Osteoblast (primary cell): ENCODE data around the gene HERPUD2. TPM values are rescaled to one million over a fixed set of nuclear protein-coding genes. Genes with fewer than 3 reads are reported as not detected.

ENCODE experiments used
- DNase-seq: peaks from one replicate; pipeline ENCODE4 v3.0.0; 2011; ENCODE audit warnings: low spot score, mixed read lengths; ENCODE audit not compliant: insufficient read length; ENCODE audit errors: missing footprints
- H2AFZ ChIP-seq: 2 replicates; pipeline ENCODE4 v1.6.0; 2011; ENCODE audit warnings: mild to moderate bottlenecking, low read length
- H3K27ac ChIP-seq: 2 replicates; pipeline ENCODE4 v1.5.1; 2011; ENCODE audit warnings: mild to moderate bottlenecking, low read depth, low read length, moderate library complexity
- H3K27me3 ChIP-seq: 2 replicates; pipeline ENCODE4 v1.6.0; 2012; ENCODE audit warnings: mild to moderate bottlenecking, control low read depth, inconsistent platforms, low read length, moderate library complexity; ENCODE audit not compliant: insufficient read depth
- H3K36me3 ChIP-seq: 2 replicates; pipeline ENCODE4 v1.5.1; 2011; ENCODE audit warnings: mild to moderate bottlenecking, low read length, control low read depth, moderate library complexity; ENCODE audit not compliant: insufficient read depth
- H3K4me1 ChIP-seq: 2 replicates; pipeline ENCODE4 v1.5.1; 2011; ENCODE audit warnings: mild to moderate bottlenecking, low read length, control low read depth, moderate library complexity; ENCODE audit not compliant: insufficient read depth
- H3K4me2 ChIP-seq: 2 replicates; pipeline ENCODE4 v1.6.0; 2011; ENCODE audit warnings: mild to moderate bottlenecking, low read length; ENCODE audit not compliant: insufficient read depth
- H3K4me3 ChIP-seq: fragments of 200-600 bp; sonication (generic); 3 replicates; pipeline ENCODE4 v1.5.1; 2012; ENCODE audit warnings: mild to moderate bottlenecking, low read length, inconsistent platforms; ENCODE audit not compliant: insufficient read depth
- H3K79me2 ChIP-seq: 2 replicates; pipeline ENCODE4 v1.6.0; 2012; ENCODE audit warnings: mild to moderate bottlenecking, low read length, control low read depth, inconsistent platforms; ENCODE audit not compliant: insufficient read depth
- H3K9me3 ChIP-seq: 2 replicates; pipeline ENCODE4 v1.5.1; 2011; ENCODE audit warnings: low read depth, low read length, control low read depth
- H4K20me1 ChIP-seq: 2 replicates; pipeline ENCODE4 v1.6.0; 2012; ENCODE audit warnings: mild to moderate bottlenecking, low read length, control low read depth; ENCODE audit not compliant: insufficient read depth
- CTCF ChIP-seq: IDR thresholded peaks from 2 replicates; pipeline ENCODE4 v1.5.1; 2011; ENCODE audit warnings: mild to moderate bottlenecking, low read depth, low read length, moderate library complexity; ENCODE audit errors: extremely low read depth
- total RNA-seq: library from RNA; depleted of rRNA; stranded (reverse); fragments of >200 nt; gene quantifications from 2 replicates; pipeline ENCODE4 v1.2.3, GENCODE V29; 2012

HERPUD2 gene, protein sequence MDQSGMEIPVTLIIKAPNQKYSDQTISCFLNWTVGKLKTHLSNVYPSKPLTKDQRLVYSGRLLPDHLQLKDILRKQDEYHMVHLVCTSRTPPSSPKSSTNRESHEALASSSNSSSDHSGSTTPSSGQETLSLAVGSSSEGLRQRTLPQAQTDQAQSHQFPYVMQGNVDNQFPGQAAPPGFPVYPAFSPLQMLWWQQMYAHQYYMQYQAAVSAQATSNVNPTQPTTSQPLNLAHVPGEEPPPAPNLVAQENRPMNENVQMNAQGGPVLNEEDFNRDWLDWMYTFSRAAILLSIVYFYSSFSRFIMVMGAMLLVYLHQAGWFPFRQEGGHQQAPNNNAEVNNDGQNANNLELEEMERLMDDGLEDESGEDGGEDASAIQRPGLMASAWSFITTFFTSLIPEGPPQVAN
- 26.8 and 32.9 TPM in 2 replicates for total RNA-seq

- H4K20me1 ChIP-seq, result peaks cover 18% of the 10 kb centered on the region
- H2AFZ ChIP-seq, result peak within 1 kb of the TSS; percentile 86
- peak within 1 kb of the TSS; percentile 96 for H3K4me2 ChIP-seq
- H3K4me3 ChIP-seq, result peak within 1 kb of the TSS; percentile 87
- H3K79me2 ChIP-seq, result peaks cover 52% of the 10 kb centered on the region
- H3K36me3 ChIP-seq, result peaks cover 6% of the 10 kb centered on the region
- DNase-seq, result peak; percentile 98
- peaks cover 34% of the 10 kb centered on the region for H3K4me1 ChIP-seq
- H3K9me3 ChIP-seq, result no peaks in the 10 kb centered on the region
- TF ChIP-seq CTCF, result no peak
- no peaks in the 10 kb centered on the region for H3K27me3 ChIP-seq
- H3K27ac ChIP-seq, result peak within 1 kb of the TSS; percentile 93
Measured at GRCh38 chr7:35694784-35695472, at the start of gene HERPUD2. HERPUD2 (minus strand) TSS chr7:35695135; CDS start chr7:35694330, 805 bp downstream.

- no peaks in the 10 kb centered on the region for H3K36me3 ChIP-seq
- no peaks in the 10 kb centered on the region for H3K4me1 ChIP-seq
- no peaks in the 10 kb centered on the region for H3K79me2 ChIP-seq
- no peak overlapping the region for H2AFZ ChIP-seq
- no peaks in the 10 kb centered on the region for H4K20me1 ChIP-seq
- TF ChIP-seq CTCF, result no peak
- no peaks in the 10 kb centered on the region for H3K9me3 ChIP-seq
- H3K4me2 ChIP-seq, result no peak overlapping the region
- no peak for DNase-seq
- H3K4me3 ChIP-seq, result no peak overlapping the region
- H3K27me3 ChIP-seq, result peaks cover under 1% of the 10 kb centered on the region
- H3K27ac ChIP-seq, result no peak overlapping the region
Measured at GRCh38 chr7:35738889-35739288, 44.0 kb upstream of the HERPUD2 start.

GRCh38 chr7:35736725-35737124 lies 41.8 kb upstream of the HERPUD2 start:
- Histone ChIP-seq H3K9me3 (no peaks in the 10 kb centered on the region), H3K4me1 (no peaks in the 10 kb centered on the region), H3K4me2 (no peak overlapping the region), H2AFZ (no peak overlapping the region), H3K4me3 (no peak overlapping the region), H3K27me3 (peaks cover 6% of the 10 kb centered on the region), H4K20me1 (no peaks in the 10 kb centered on the region), H3K27ac (no peak overlapping the region), H3K79me2 (no peaks in the 10 kb centered on the region), H3K36me3 (no peaks in the 10 kb centered on the region)
- TF ChIP-seq CTCF, result no peak
- no peak for DNase-seq

- H3K4me3 ChIP-seq, result no peak overlapping the region
- DNase-seq, result no peak
- H4K20me1 ChIP-seq, result no peaks in the 10 kb centered on the region
- no peaks in the 10 kb centered on the region for H3K4me1 ChIP-seq
- no peak overlapping the region for H2AFZ ChIP-seq
- H3K9me3 ChIP-seq, result no peaks in the 10 kb centered on the region
- TF ChIP-seq CTCF, result no peak
- peaks cover 6% of the 10 kb centered on the region for H3K27me3 ChIP-seq
- H3K79me2 ChIP-seq, result no peaks in the 10 kb centered on the region
- no peak overlapping the region for H3K27ac ChIP-seq
- no peaks in the 10 kb centered on the region for H3K36me3 ChIP-seq
- H3K4me2 ChIP-seq, result no peak overlapping the region
Measured at GRCh38 chr7:35735396-35735795, 40.5 kb upstream of the HERPUD2 start.
